HepG2 (cell line): ENCODE measurements around the gene SERTAD1. TPM values are rescaled to one million over a fixed set of nuclear protein-coding genes. Genes with fewer than 3 reads are reported as not detected.
A peak's percentile ranks its signal among the peaks of the same experiment; 100 is the strongest.

Experiments
- ELF1 ChIP-seq: sonication (generic); formaldehyde crosslinking; IDR thresholded peaks from 2 replicates; pipeline ENCODE4 v1.4.0; 2020; ENCODE audit warnings: missing genetic modification reagents
- HDAC6 ChIP-seq: fragments of 200-600 bp; sonication (generic); IDR thresholded peaks from 2 replicates; pipeline ENCODE4 v1.7.0; 2017; ENCODE audit warnings: mild to moderate bottlenecking, antibody characterized with exemption, low read length, low read depth
- HES4 ChIP-seq: sonication (generic); formaldehyde crosslinking; IDR thresholded peaks from 2 replicates; pipeline ENCODE4 v1.9.0; 2021; ENCODE audit warnings: mild to moderate bottlenecking, missing genetic modification reagents, borderline replicate concordance
- KDM6A ChIP-seq: IDR thresholded peaks from 2 replicates; pipeline ENCODE4 v1.6.1; 2016; ENCODE audit warnings: low read depth
- MAFK ChIP-seq, 2 experiments: IDR thresholded peaks in 1 of 2; conservative IDR thresholded peaks in 1 of 2; 2 replicates each; pipeline ENCODE4 v1.6.1; 2011; ENCODE audit warnings: improper control_type of control experiment in 2 of 2, low read length in 2 of 2
- NR2F2 ChIP-seq: IDR thresholded peaks from 2 replicates; pipeline ENCODE4 v1.6.1; 2012; ENCODE audit warnings: low read depth, inconsistent platforms, borderline replicate concordance
- PCBP2 ChIP-seq: fragments of 200-400 bp; formaldehyde crosslinking; optimal IDR thresholded peaks from 2 replicates; pipeline ENCODE3; 2018; ENCODE audit warnings: low read length, low read depth; ENCODE audit not compliant: poor library complexity, severe bottlenecking
- SMYD3 ChIP-seq: sonication (generic); formaldehyde crosslinking; IDR thresholded peaks from 2 replicates; pipeline ENCODE4 v1.8.1; 2023; ENCODE audit warnings: mild to moderate bottlenecking, missing genetic modification reagents
- TAF1 ChIP-seq: sonication (generic); formaldehyde crosslinking; IDR thresholded peaks from 2 replicates; pipeline ENCODE4 v1.4.0; 2020; ENCODE audit warnings: missing genetic modification reagents
- ZNF10 ChIP-seq: sonication (generic); formaldehyde crosslinking; IDR thresholded peaks from 2 replicates; pipeline ENCODE4 v1.4.0; 2020; ENCODE audit warnings: mild to moderate bottlenecking, low read depth, missing genetic modification reagents, borderline replicate concordance
- ZNF24 ChIP-seq: fragments of 450-650 bp; IDR thresholded peaks from 2 replicates; pipeline ENCODE4 v1.6.1; 2017; ENCODE audit warnings: antibody characterized with exemption, mild to moderate bottlenecking
- ZNF724P ChIP-seq: sonication (generic); formaldehyde crosslinking; IDR thresholded peaks from 2 replicates; pipeline ENCODE4 v1.8.0; 2022; ENCODE audit warnings: missing genetic modification reagents, borderline replicate concordance
- ZNF781 ChIP-seq: sonication (generic); formaldehyde crosslinking; IDR thresholded peaks from 2 replicates; pipeline ENCODE4 v1.5.1; 2020; ENCODE audit warnings: borderline replicate concordance, mild to moderate bottlenecking, missing genetic modification reagents; ENCODE audit errors: not compliant biosample characterization
- polyA plus RNA-seq, 8 experiments: library from polyadenylated mRNA; depleted of rRNA in 3 of 8; stranded (reverse) in 7 of 8; unstranded in 1 of 8; fragments of >200 nt; fragmentation: Illumina TruSeq in 4 of 8; extraction: Trizol in 4 of 8; gene quantifications; 2 replicates each; pipeline versions ENCODE4 v1.2.1 to v1.2.3, GENCODE V29; 2011 to 2016; ENCODE audit warnings: low read depth in 4 of 8, missing spikeins in 1 of 8, mixed read lengths in 1 of 8; ENCODE audit not compliant: insufficient read depth in 1 of 8
- total RNA-seq, 5 experiments: library from RNA; depleted of rRNA; stranded (reverse); fragments of >200 nt; fragmentation: Illumina TruSeq; extraction: Trizol; gene quantifications; 2 replicates each; pipeline ENCODE4 v1.2.3, GENCODE V29; 2016; ENCODE audit warnings: low read depth in 1 of 5
- TF ChIP-seq, protein P1 (sequence below): sonication (generic); formaldehyde crosslinking; IDR thresholded peaks from 2 replicates; pipeline ENCODE4 v1.4.0; 2020; ENCODE audit warnings: missing genetic modification reagents, borderline replicate concordance
- TF ChIP-seq, protein P2 (sequence below): IDR thresholded peaks from 2 replicates; pipeline ENCODE4 v1.6.1; 2016; ENCODE audit warnings: missing biosample characterization, missing genetic modification reagents, low read depth
- TF ChIP-seq, protein P3 (sequence below): sonication (generic); formaldehyde crosslinking; IDR thresholded peaks from 2 replicates; pipeline ENCODE4 v1.5.1; 2020; ENCODE audit warnings: missing genetic modification reagents, mild to moderate bottlenecking, borderline replicate concordance
- TF ChIP-seq, protein P4 (sequence below): fragments of 450-650 bp; IDR thresholded peaks from 2 replicates; pipeline ENCODE4 v1.6.1; 2017
- TF ChIP-seq, protein P5 (sequence below): IDR thresholded peaks from 2 replicates; pipeline ENCODE4 v1.6.1; 2016; ENCODE audit warnings: missing compliant biosample characterization, missing genetic modification reagents, borderline replicate concordance

SERTAD1 gene
- total and polyA plus RNA-seq, 2 of the 13 experiments (the other 11 are each of a cell fraction or from before 2014, with no cell fraction given), result 4.3 to 4.5 TPM

DNA sequence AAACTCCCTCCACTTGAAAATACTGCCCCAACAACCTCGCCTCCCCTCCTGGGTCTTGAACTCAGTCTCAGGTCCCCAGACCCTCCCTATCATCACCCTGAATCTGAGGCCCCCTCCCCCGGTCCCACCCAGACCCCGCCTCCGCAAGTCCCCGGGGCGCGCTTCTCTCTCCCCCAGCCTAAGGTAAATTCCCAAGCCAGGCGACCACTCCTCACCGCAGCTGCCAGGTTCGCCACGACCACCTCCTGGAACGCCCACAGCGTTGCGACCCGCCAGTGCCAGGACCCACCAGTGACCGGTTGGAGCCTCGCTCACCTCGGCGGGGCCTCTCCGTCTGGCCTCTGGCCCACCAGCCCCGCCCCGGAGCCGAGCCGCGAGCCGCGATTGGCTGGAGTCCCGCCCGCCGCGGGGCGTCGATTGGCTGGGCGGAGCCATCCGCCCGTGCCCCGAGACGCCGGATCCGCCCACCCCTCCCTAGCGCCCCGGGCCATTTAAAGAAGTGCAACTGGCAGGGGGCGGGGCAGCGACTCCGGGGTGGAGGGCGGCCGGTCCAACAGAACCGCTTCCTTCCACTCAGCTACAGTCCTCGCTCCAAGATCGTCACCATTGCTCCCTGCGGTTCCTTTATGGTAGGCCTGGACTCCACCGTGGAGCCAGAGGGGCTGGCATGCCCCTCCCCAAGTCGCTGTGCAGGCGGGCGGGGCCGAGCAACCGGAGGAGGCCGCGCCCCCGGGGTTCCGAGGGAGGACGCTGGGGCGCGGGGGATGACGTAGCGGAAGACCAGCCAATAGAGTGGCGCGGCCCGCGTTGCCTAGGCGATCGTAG is 18.4 kb upstream of the SERTAD1 start, which contains the start of gene SERTAD3 (continued):
- peak; percentile 51; the same call in 1 of the 2 replicates for TF ChIP-seq SMYD3 (CRISPR knock-in tag)
- TF ChIP-seq, protein P1, sequence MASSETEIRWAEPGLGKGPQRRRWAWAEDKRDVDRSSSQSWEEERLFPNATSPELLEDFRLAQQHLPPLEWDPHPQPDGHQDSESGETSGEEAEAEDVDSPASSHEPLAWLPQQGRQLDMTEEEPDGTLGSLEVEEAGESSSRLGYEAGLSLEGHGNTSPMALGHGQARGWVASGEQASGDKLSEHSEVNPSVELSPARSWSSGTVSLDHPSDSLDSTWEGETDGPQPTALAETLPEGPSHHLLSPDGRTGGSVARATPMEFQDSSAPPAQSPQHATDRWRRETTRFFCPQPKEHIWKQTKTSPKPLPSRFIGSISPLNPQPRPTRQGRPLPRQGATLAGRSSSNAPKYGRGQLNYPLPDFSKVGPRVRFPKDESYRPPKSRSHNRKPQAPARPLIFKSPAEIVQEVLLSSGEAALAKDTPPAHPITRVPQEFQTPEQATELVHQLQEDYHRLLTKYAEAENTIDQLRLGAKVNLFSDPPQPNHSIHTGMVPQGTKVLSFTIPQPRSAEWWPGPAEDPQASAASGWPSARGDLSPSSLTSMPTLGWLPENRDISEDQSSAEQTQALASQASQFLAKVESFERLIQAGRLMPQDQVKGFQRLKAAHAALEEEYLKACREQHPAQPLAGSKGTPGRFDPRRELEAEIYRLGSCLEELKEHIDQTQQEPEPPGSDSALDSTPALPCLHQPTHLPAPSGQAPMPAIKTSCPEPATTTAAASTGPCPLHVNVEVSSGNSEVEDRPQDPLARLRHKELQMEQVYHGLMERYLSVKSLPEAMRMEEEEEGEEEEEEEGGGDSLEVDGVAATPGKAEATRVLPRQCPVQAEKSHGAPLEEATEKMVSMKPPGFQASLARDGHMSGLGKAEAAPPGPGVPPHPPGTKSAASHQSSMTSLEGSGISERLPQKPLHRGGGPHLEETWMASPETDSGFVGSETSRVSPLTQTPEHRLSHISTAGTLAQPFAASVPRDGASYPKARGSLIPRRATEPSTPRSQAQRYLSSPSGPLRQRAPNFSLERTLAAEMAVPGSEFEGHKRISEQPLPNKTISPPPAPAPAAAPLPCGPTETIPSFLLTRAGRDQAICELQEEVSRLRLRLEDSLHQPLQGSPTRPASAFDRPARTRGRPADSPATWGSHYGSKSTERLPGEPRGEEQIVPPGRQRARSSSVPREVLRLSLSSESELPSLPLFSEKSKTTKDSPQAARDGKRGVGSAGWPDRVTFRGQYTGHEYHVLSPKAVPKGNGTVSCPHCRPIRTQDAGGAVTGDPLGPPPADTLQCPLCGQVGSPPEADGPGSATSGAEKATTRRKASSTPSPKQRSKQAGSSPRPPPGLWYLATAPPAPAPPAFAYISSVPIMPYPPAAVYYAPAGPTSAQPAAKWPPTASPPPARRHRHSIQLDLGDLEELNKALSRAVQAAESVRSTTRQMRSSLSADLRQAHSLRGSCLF (CRISPR knock-in tag), result no peak
- TF ChIP-seq, protein P2, sequence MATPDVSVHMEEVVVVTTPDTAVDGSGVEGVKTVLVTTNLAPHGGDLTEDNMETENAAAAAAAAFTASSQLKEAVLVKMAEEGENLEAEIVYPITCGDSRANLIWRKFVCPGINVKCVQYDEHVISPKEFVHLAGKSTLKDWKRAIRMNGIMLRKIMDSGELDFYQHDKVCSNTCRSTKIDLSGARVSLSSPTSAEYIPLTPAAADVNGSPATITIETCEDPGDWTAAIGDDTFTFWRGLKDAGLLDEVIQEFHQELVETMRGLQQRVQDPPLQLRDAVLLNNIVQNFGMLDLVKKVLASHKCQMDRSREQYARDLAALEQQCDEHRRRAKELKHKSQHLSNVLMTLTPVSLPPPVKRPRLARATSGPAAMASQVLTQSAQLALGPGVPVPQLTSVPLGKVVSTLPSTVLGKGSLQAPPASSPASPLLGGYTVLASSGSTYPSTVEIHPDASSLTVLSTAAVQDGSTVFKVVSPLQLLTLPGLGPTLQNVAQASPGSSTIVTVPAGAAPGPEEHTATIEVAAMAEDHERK (CRISPR knock-in tag), result peak; percentile 12; the same call in 1 of the 2 replicates
- no peak for TF ChIP-seq KDM6A (CRISPR knock-in tag)
- no peak; the same call in 1 of the 2 replicates for TF ChIP-seq ZNF724P
- TF ChIP-seq TAF1 (CRISPR knock-in tag), result peak; percentile 90
- TF ChIP-seq MAFK (conservative IDR thresholded peaks at IDR 0.05 in 1 of 2, IDR thresholded peaks at IDR 0.05 in 1 of 2; ENCODE audit: low read length in 2 of 2), result no peak
- TF ChIP-seq ZNF781 (CRISPR knock-in tag), result peak; percentile 41
- TF ChIP-seq, protein P3, sequence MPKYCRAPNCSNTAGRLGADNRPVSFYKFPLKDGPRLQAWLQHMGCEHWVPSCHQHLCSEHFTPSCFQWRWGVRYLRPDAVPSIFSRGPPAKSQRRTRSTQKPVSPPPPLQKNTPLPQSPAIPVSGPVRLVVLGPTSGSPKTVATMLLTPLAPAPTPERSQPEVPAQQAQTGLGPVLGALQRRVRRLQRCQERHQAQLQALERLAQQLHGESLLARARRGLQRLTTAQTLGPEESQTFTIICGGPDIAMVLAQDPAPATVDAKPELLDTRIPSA (CRISPR knock-in tag), result no peak
- no peak for TF ChIP-seq NR2F2
- TF ChIP-seq, protein P4, sequence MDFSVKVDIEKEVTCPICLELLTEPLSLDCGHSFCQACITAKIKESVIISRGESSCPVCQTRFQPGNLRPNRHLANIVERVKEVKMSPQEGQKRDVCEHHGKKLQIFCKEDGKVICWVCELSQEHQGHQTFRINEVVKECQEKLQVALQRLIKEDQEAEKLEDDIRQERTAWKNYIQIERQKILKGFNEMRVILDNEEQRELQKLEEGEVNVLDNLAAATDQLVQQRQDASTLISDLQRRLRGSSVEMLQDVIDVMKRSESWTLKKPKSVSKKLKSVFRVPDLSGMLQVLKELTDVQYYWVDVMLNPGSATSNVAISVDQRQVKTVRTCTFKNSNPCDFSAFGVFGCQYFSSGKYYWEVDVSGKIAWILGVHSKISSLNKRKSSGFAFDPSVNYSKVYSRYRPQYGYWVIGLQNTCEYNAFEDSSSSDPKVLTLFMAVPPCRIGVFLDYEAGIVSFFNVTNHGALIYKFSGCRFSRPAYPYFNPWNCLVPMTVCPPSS, result no peak
- TF ChIP-seq HES4 (CRISPR knock-in tag), result peak; percentile 71
- TF ChIP-seq ZNF10, result no peak
- no peak for TF ChIP-seq HDAC6
- TF ChIP-seq PCBP2, result no peak
- TF ChIP-seq ELF1 (CRISPR knock-in tag), result no peak
- no peak for TF ChIP-seq ZNF24
- TF ChIP-seq, protein P5, sequence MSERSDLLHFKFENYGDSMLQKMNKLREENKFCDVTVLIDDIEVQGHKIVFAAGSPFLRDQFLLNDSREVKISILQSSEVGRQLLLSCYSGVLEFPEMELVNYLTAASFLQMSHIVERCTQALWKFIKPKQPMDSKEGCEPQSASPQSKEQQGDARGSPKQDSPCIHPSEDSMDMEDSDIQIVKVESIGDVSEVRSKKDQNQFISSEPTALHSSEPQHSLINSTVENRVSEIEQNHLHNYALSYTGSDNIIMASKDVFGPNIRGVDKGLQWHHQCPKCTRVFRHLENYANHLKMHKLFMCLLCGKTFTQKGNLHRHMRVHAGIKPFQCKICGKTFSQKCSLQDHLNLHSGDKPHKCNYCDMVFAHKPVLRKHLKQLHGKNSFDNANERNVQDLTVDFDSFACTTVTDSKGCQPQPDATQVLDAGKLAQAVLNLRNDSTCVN (CRISPR knock-in tag), result no peak
